HG03025 (cell line): ENCODE measurements around the gene RIOK1.
"Not testable (repeated sequence)": the region's sequence is repeated elsewhere in the genome, so short reads cannot be mapped to it uniquely, and the experiment has no call there.

Source experiments
- ATAC-seq: cut with Tn5 transposase; IDR thresholded peaks from one replicate; pipeline ENCODE4 v1.9.1; 2021; ENCODE audit warnings: mild to moderate bottlenecking, moderate library complexity; ENCODE audit not compliant: unreplicated experiment, low FRiP score

RIOK1 gene

GRCh38 chr6:7438011-7438410 lies 48.4 kb downstream of the RIOK1 start:
- ATAC-seq: no peak

GRCh38 chr6:7439228-7439627 lies 49.6 kb downstream of the RIOK1 start:
- no peak for ATAC-seq

GRCh38 chr6:7440476-7440875 lies 50.9 kb downstream of the RIOK1 start:
- ATAC-seq: no peak

- ATAC-seq: no peak
These were observed 51.6 kb downstream of the RIOK1 start for GRCh38 chr6:7441048-7441775.

- no peak for ATAC-seq
These were observed 52.9 kb downstream of the RIOK1 start for GRCh38 chr6:7442467-7442866.

- no peak for ATAC-seq
These were observed 55.5 kb downstream of the RIOK1 start for GRCh38 chr6:7445101-7445500.

GRCh38 chr6:7445885-7446461 lies 56.4 kb downstream of the RIOK1 start:
- ATAC-seq: no peak

- no peak for ATAC-seq
These were observed 57.2 kb downstream of the RIOK1 start for GRCh38 chr6:7446619-7447325.

GRCh38 chr6:7448232-7448631 lies 58.6 kb downstream of the RIOK1 start:
- ATAC-seq: no peak

GRCh38 chr6:7449018-7449417 lies 59.4 kb downstream of the RIOK1 start:
- no peak for ATAC-seq

GRCh38 chr6:7451326-7451725 lies 61.7 kb downstream of the RIOK1 start:
- no peak for ATAC-seq

- no peak for ATAC-seq
These were observed 63.3 kb downstream of the RIOK1 start for GRCh38 chr6:7452898-7453297.

- ATAC-seq: no peak
These were observed 65.2 kb downstream of the RIOK1 start for GRCh38 chr6:7454696-7455358.

- not testable (repeated sequence) for ATAC-seq
These were observed 66.7 kb downstream of the RIOK1 start for GRCh38 chr6:7456302-7456701.

GRCh38 chr6:7461416-7461815 lies 71.8 kb downstream of the RIOK1 start:
- ATAC-seq: no peak

GRCh38 chr6:7463785-7464184 lies 74.2 kb downstream of the RIOK1 start:
- no peak for ATAC-seq

GRCh38 chr6:7467007-7467897 lies 77.6 kb downstream of the RIOK1 start:
- no peak for ATAC-seq
